NCI-H226 (cell line): ENCODE results near the gene PWWP2A.
"Not testable (repeated sequence)": the region's sequence is repeated elsewhere in the genome, so short reads cannot be mapped to it uniquely, and the experiment has no call there.

ENCODE experiments used
- DNase-seq: peaks from one replicate; pipeline ENCODE4 v3.0.0-alpha.2; 2015

The PWWP2A gene, protein sequence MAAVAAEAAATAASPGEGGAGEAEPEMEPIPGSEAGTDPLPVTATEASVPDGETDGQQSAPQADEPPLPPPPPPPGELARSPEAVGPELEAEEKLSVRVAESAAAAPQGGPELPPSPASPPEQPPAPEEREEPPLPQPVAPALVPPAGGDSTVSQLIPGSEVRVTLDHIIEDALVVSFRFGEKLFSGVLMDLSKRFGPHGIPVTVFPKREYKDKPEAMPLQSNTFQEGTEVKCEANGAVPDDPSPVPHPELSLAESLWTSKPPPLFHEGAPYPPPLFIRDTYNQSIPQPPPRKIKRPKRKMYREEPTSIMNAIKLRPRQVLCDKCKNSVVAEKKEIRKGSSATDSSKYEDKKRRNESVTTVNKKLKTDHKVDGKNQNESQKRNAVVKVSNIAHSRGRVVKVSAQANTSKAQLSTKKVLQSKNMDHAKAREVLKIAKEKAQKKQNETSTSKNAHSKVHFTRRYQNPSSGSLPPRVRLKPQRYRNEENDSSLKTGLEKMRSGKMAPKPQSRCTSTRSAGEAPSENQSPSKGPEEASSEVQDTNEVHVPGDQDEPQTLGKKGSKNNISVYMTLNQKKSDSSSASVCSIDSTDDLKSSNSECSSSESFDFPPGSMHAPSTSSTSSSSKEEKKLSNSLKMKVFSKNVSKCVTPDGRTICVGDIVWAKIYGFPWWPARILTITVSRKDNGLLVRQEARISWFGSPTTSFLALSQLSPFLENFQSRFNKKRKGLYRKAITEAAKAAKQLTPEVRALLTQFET

GRCh38 chr5:160119142-160119904 lies at the start of gene PWWP2A:
Gene PWWP2A (minus strand): TSS chr5:160119450. CDS start chr5:160119388, 62 bp downstream.
- DNase-seq = peak; percentile 100

DNA sequence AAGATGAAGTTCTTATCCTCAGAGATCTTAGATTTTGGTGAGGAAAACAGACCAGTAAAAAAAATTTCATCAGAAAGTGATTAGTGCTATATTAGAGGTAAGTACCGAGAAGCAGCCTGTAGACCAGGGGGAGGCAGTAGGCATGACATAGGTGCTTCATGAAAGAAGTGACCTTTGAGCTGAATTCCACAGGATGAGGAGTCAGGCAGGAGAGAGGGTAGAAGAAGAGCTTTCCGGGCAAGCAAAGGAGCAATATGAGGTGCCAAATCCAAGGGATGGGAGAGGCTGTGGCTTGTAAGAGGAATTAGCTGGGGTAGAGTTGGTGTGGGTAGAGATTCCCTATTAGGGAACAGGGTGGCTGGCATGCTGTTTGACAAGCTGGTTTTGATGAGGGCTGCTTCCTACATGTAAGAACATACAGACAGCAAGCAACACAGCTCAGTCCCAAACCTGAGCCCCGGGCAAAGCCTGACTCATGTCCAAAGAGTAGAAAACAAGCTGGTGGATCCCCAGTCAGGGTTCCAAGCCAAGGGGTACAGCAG lies 48.4 kb upstream of the PWWP2A start:
- no peak for DNase-seq

DNA sequence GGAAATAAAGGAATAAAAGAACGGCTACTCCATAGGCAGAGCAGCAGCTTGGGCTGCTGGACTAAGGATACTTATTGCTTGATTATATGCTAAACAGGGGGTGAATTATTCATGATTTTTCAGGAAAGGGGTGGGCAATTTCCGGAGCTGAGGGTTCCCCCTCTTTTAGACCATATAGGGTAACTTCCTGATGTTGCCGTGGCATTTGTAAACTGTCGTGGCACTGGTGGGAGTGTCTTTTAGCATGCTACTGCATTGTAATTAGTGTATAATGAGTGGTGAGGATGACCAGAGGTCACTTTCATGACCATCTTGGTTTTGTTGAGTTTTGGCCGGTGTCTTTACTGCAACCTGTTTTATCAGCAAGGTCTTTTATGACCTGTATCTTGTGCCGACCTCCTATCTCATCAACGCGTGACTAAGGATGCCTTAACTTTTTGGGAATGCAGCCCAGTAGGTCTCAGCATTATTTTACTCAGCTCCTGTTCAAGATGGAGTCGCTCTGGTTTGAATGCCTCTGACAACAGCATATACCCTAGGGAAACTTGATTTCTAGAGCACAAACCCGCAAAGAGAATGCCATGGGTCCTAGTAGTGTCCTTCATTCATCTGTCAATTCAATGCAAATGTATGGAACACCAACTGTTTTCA lies 47.8 kb upstream of the PWWP2A start:
- DNase-seq = no peak

DNA sequence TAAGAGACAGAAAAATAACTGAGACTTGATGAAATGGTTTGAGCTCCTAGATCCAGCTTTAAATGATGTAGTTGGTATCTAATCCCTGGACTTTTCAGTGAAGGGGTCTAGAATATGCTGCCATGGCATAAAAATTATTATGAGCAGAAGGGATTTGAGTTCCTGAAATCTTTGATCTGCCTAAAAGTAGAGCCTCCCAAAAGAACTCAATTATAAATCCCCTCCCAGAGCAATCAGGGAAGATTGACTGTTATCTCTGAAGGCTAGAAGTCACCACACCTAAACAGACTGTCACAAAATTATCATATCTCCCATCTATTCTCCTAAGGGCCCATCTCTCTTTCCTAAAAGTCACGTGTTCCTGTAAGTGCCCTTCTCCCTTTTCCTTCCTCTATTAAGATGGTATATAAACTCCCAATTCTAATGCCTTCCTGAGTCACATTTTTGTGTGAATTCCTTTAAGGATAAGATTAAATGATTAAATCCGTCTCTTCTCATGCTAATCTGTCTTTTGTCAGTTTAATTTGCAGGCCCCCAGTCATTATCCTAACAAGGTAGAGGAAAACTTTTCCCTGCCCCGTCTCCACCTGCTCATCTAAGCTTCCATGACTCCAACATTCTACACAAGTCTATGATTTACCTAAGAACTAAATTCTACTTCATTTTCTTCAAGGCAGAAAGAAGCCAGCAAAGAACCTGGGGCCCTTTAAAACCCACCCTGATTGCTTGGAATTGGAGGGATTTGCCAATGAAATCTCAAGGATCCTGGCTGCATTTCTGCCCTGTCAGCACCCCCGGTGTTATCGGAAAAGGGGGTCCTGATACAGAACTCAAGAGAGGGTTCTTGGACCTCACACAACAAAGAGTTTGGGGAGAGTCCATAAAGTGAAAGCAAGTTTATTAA lies 47.1 kb upstream of the PWWP2A start:
- DNase-seq = no peak

GRCh38 chr5:160165137-160166068 lies 46.2 kb upstream of the PWWP2A start:
- DNase-seq = peak; percentile 99

GRCh38 chr5:160162910-160163309 lies 43.7 kb upstream of the PWWP2A start:
- no peak for DNase-seq

GRCh38 chr5:160161626-160162025 lies 42.4 kb upstream of the PWWP2A start:
- DNase-seq = no peak

GRCh38 chr5:160160875-160161274 lies 41.6 kb upstream of the PWWP2A start:
- not testable (repeated sequence) for DNase-seq

DNA sequence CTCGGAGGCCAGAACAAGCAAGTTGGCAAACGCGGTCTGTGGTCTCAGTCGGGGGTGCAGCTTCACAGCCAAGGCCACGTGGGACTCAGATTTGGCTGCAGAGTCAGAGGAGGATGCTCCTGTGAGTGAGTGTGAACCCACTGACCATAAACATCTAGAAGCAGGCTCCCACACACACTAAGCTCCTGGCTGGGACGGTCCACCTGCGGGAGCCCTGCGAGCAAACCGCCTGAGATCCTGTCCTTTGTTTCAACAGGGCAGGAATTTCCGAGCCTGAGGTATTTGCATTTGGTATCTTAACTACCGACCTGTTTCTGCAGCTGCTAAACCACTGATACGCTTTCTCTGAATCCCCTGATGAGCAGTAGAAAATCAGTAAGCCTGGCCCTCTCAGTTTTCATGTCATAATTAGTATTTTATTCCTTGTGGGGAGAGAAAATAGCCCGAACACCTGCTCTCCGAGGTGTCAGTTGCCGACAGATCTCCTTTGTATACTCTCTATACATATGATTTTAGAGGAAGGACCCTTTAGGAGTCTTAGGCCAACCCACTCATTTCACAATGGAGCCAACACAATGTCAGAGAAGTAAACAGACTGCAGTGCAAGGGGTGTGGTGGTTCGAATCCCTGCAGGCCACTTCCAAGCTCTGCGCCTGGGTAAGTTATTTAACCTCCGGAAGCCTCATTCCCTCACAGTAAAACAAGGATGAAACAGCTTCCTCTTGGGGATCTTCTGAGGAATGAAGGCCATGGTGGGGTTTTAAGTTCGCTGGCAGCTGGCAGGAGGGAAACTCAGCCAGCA lies 40.9 kb upstream of the PWWP2A start:
- no peak for DNase-seq

- no peak for DNase-seq
These were observed 38.8 kb upstream of the PWWP2A start for GRCh38 chr5:160158087-160158486.

- DNase-seq = no peak
These were observed 35.9 kb upstream of the PWWP2A start for GRCh38 chr5:160155017-160155750.

DNA sequence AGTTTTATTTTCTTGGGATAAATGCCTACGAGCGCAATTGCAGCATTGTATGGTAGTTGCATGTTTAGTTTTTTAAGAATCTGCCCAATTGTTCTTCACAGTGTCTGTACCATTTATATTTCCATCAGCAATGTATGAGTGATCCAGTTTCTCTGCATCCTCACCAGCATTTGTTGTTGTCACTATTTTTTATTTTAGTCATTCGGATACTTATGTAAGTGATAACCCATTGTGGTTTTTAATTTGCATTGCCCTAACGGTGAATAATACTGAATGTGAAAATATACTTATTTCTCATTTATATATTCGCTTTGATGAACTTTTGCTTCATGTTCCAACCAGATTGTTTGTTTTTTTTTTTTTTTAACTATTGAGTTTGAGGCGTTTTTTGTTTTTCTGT lies 33.7 kb upstream of the PWWP2A start:
- DNase-seq = no peak

GRCh38 chr5:160152287-160152686 lies 33.0 kb upstream of the PWWP2A start:
- DNase-seq = no peak

GRCh38 chr5:160151017-160151416 lies 31.8 kb upstream of the PWWP2A start:
- no peak for DNase-seq

DNA sequence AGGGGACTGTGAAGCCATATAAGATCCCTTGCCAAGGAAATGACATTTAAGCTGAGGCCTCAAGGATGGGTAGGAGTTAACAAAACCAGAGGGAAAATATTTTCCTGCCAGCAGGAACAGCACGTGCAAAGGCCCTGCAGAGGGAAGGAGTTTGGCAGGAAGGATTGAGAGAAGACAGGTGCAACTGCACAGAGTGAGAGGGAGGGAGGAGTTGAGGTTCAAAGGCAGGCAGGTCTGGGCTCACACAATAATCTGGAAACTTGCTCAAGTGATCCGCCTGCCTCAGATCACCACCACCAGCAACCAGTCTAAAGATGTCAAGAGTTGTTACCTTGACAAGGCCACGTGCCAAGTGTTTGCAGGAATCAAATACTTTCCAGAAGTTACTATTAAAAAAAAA lies 31.1 kb upstream of the PWWP2A start:
- DNase-seq = no peak

DNA sequence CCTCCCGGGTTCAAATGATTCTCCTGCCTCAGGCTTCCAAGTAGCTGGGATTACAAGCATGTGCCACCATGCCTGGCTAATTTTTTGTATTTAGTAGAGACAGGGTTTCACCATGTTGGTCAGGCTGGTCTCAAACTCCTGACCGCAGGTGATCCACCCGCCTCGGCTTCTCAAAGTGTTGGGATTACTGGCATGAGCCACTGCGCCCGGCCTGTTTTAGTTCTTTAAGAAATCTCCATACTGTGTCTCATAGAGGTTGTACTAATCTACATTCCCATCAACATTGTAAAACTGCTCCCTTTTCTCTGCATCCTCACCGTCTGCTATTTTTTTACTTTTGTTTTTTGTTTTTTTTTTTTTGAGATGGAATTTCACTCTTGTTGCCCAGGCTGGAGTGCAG lies 25.2 kb upstream of the PWWP2A start:
- not testable (repeated sequence) for DNase-seq

DNA sequence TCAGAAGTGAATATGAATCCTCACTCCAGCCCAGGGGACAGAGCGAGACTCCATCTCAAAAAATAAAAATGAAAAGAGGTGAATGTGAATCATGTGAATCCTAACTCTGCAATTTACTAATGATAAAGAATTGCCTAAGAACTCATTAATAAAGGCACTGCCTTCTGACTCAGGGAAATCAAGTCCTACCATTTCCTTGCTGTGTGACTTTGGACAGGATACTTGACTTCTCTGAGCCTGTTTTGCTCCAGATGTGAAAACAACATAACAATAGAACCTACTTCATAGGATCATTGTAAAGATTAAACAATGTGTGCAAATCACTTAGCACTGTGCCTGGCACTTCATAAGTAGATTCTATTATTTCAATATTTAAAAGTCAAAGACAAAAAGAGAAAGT lies 15.1 kb upstream of the PWWP2A start:
- no peak for DNase-seq

DNA sequence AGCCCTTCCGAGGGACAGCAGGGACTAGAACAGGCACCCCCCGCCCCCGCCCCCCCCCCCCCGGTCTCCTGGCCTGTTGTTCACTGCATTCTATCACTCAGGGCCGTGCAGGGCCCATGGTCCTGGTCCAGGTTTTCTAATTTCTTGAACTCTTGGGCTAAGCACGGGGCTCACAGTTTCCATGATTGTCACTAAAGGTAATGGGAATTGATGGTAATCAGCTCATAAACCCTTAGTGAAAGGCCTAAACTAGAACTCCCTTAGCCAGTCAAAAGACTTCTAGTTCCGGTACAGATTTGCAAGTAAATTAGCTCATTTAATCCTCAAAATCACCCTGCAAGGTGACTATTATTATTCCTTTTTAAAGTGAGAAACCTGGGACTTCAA lies 14.7 kb upstream of the PWWP2A start:
- no peak for DNase-seq
